Measurements from ENCODE around the gene CSMD2. TPM values are rescaled to one million over a fixed set of nuclear protein-coding genes. Genes with fewer than 3 reads are reported as not detected.

CSMD2 gene
- total RNA-seq, 1 experiment from 2014 or later = 0.22 TPM

DNA sequence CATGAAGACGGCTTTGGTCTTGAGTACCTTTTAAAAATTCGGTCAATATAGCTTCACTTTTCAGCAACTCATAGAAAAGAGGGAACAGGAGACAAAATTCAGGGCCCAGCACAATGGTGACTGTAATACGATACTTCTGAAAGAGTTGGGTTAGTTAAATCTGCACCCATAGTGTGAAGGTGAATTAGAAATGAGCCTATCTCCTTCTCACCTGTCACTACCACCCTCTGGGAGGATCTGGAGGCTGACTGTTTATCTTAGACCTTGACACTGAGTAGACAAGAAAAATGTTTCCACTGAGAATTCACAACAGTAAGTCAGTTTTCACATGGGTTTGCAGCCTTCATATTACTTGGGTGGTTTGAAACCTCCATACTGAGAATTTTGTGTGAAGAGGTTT lies 359.0 kb downstream of the CSMD2 start:
- Histone ChIP-seq H3K4me2 (ENCODE audit: low read length) (no peak overlapping the region), H3K27me3 (ENCODE audit: insufficient read depth, low read length) (no peaks in the 10 kb centered on the region; the same call in 1 of the 2 replicates), H2AFZ (ENCODE audit: low read depth, low read length, poor library complexity, severe bottlenecking) (no peak overlapping the region), H3K27ac (ENCODE audit: low read depth, low read length) (no peak overlapping the region), H3K79me2 (ENCODE audit: insufficient read depth, low read length) (no peaks in the 10 kb centered on the region), H3K9me2 (ENCODE audit: insufficient read depth) (no peaks in the 10 kb centered on the region), H3K36me3 (ENCODE audit: control insufficient read depth in 1 of 2, insufficient read depth in 2 of 2, low read length in 2 of 2) (no peaks in the 10 kb centered on the region), H3K4me3 (replicated peaks in 1 of 2; ENCODE audit: low read depth in 1 of 2, low read length in 2 of 2) (no peak overlapping the region), H3K9ac (ENCODE audit: low read length) (no peak overlapping the region), H3K9me3 (ENCODE audit: control insufficient read depth in 1 of 2, insufficient read depth in 1 of 2, low read depth in 1 of 2, low read length in 2 of 2) (0 out of 4 replicates have a peak, but pooled peaks cover 0 to 3% of the 10 kb centered on the region in 2 experiments), H4K20me1 (ENCODE audit: insufficient read depth) (no peaks in the 10 kb centered on the region), H3K4me1 (ENCODE audit: control insufficient read depth in 1 of 2, insufficient read depth in 2 of 2, low read length in 2 of 2) (no peaks in the 10 kb centered on the region)
- ChIA-PET RAD21 (ENCODE audit: low non-redundant PET in 1 of 2, low total read pairs in 2 of 2, uncharacterized antibody in 2 of 2, unreplicated experiment in 2 of 2) (no interaction called here), CTCF (no interaction called here), POLR2A (no interaction called here)
- no TSS peak for BruUV-seq (replicated peaks)
- intact Hi-C loops (cut with micrococcal nuclease) = no loop called here
- TF ChIP-seq, protein P1, sequence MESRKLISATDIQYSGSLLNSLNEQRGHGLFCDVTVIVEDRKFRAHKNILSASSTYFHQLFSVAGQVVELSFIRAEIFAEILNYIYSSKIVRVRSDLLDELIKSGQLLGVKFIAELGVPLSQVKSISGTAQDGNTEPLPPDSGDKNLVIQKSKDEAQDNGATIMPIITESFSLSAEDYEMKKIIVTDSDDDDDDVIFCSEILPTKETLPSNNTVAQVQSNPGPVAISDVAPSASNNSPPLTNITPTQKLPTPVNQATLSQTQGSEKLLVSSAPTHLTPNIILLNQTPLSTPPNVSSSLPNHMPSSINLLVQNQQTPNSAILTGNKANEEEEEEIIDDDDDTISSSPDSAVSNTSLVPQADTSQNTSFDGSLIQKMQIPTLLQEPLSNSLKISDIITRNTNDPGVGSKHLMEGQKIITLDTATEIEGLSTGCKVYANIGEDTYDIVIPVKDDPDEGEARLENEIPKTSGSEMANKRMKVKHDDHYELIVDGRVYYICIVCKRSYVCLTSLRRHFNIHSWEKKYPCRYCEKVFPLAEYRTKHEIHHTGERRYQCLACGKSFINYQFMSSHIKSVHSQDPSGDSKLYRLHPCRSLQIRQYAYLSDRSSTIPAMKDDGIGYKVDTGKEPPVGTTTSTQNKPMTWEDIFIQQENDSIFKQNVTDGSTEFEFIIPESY (IDR thresholded peaks at IDR 0.05; ENCODE audit: extremely low read depth, insufficient replicate concordance, low read length) = no peak
- TF ChIP-seq JUND (IDR thresholded peaks at IDR 0.05) = no peak
- TF ChIP-seq YY1 (IDR thresholded peaks at IDR 0.05; ENCODE audit: extremely low read depth, insufficient replicate concordance, low read depth, low read length) = no peak
- TF ChIP-seq CEBPB (IDR thresholded peaks at IDR 0.05; ENCODE audit: low read depth) = no peak
- TF ChIP-seq, protein P2, sequence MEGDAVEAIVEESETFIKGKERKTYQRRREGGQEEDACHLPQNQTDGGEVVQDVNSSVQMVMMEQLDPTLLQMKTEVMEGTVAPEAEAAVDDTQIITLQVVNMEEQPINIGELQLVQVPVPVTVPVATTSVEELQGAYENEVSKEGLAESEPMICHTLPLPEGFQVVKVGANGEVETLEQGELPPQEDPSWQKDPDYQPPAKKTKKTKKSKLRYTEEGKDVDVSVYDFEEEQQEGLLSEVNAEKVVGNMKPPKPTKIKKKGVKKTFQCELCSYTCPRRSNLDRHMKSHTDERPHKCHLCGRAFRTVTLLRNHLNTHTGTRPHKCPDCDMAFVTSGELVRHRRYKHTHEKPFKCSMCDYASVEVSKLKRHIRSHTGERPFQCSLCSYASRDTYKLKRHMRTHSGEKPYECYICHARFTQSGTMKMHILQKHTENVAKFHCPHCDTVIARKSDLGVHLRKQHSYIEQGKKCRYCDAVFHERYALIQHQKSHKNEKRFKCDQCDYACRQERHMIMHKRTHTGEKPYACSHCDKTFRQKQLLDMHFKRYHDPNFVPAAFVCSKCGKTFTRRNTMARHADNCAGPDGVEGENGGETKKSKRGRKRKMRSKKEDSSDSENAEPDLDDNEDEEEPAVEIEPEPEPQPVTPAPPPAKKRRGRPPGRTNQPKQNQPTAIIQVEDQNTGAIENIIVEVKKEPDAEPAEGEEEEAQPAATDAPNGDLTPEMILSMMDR (IDR thresholded peaks at IDR 0.05 in 2 of 3, conservative IDR thresholded peaks at IDR 0.05 in 1 of 3; ENCODE audit: borderline replicate concordance in 1 of 3, insufficient read depth in 1 of 3, low read depth in 2 of 3, low read length in 2 of 3) = no peak
- no peak for TF ChIP-seq EZH2 (IDR thresholded peaks at IDR 0.05)
- no peak for TF ChIP-seq SRF (IDR thresholded peaks at IDR 0.05; ENCODE audit: low read depth)
- TF ChIP-seq RAD21 (IDR thresholded peaks at IDR 0.05; ENCODE audit: low read depth) = no peak
- TF ChIP-seq FOSL1 (IDR thresholded peaks at IDR 0.05; ENCODE audit: low read depth) = no peak
- no peak for TF ChIP-seq SP1 (IDR thresholded peaks at IDR 0.05; ENCODE audit: low read depth)
- no peak for TF ChIP-seq SIN3A (IDR thresholded peaks at IDR 0.05; ENCODE audit: low read depth)
- no peak for TF ChIP-seq ELF1 (IDR thresholded peaks at IDR 0.05; ENCODE audit: borderline replicate concordance, low read depth)
- TF ChIP-seq, protein P3, sequence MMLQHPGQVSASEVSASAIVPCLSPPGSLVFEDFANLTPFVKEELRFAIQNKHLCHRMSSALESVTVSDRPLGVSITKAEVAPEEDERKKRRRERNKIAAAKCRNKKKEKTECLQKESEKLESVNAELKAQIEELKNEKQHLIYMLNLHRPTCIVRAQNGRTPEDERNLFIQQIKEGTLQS (IDR thresholded peaks at IDR 0.05) = no peak
- TF ChIP-seq TCF7L2 (IDR thresholded peaks at IDR 0.05; ENCODE audit: borderline replicate concordance, extremely low read depth, insufficient read depth, insufficient read length) = no peak
- TF ChIP-seq POLR2AphosphoS5 (IDR thresholded peaks at IDR 0.05; ENCODE audit: low read depth, low read length) = no peak
- ATAC-seq (no peak), DNase-seq (ENCODE audit: low read depth, low spot score) (no peak)
